Heart left ventricle (tissue), 16 donors: Measurements from ENCODE around the gene FNDC3B. TPM values are rescaled to one million over a fixed set of nuclear protein-coding genes. Genes with fewer than 3 reads are reported as not detected.
A peak's percentile ranks its signal among the peaks of the same experiment; 100 is the strongest.
"Not testable (repeated sequence)": the region's sequence is repeated elsewhere in the genome, so short reads cannot be mapped to it uniquely, and the experiment has no call there.

Experiments
- ATAC-seq, 4 donors: fragments of 200-7000 bp; cut with Tn5 transposase; one replicate each; pipeline ENCODE4 v1.9.1; 2020 to 2022; ENCODE audit warnings: moderate library complexity in 4 of 4, mild to moderate bottlenecking in 3 of 4, moderate number of reproducible peaks in 1 of 4
- DNase-seq, 5 donors: peaks; one replicate each; pipeline ENCODE4 v3.0.0-alpha.2; 2020
- H3K27ac ChIP-seq, 12 donors: fragments of 200-600 bp; sonication (generic) in 4 of 12; one replicate each; pipeline versions ENCODE4 v1.5.0 to v1.8.0; 2016 to 2022; ENCODE audit warnings: mild to moderate bottlenecking in 2 of 12
- H3K27me3 ChIP-seq, 9 donors: fragments of 200-600 bp; sonication (generic) in 2 of 9; one replicate each; pipeline versions ENCODE4 v1.5.1 to v1.8.0; 2016 to 2022; ENCODE audit warnings: mild to moderate bottlenecking in 3 of 9
- H3K36me3 ChIP-seq, 9 donors: fragments of 200-600 bp; sonication (generic) in 2 of 9; one replicate each; pipeline versions ENCODE4 v1.5.0 to v1.8.0; 2018 to 2022; ENCODE audit warnings: mild to moderate bottlenecking in 2 of 9
- H3K4me1 ChIP-seq, 12 donors: fragments of 200-600 bp; sonication (generic) in 4 of 12; one replicate each; pipeline versions ENCODE4 v1.5.0 to v1.8.0; 2016 to 2022; ENCODE audit warnings: mild to moderate bottlenecking in 3 of 12
- H3K4me3 ChIP-seq, 12 donors: fragments of 200-600 bp; sonication (generic) in 4 of 12; one replicate each; pipeline versions ENCODE4 v1.5.0 to v1.8.0; 2017 to 2022; ENCODE audit warnings: mild to moderate bottlenecking in 9 of 12, moderate library complexity in 4 of 12
- H3K9me3 ChIP-seq, 12 donors: fragments of 200-600 bp; sonication (generic) in 4 of 12; one replicate each; pipeline versions ENCODE4 v1.5.0 to v1.8.0; 2016 to 2022; ENCODE audit warnings: mild to moderate bottlenecking in 1 of 12
- POLR2A ChIP-seq, 2 donors: fragments of 450-650 bp; IDR thresholded peaks; one replicate each; pipeline ENCODE4 v1.6.1; 2017; ENCODE audit warnings: antibody characterized with exemption in 2 of 2, mild to moderate bottlenecking in 2 of 2, moderate library complexity in 2 of 2
- WGBS, 4 donors: extraction: QIAGEN DNeasy Blood & Tissue Kit in 2 of 4; methylation state at CpG; one replicate each; pipeline versions ENCODE4 v1.1.5 to v1.1.7; 2013 to 2018; 5-methylcytosine and 5-hydroxymethylcytosine counted together
- intact Hi-C, 10 donors: fragments of 100-400 bp; cut with DNase I; formaldehyde crosslinking; loops; one replicate each; pipeline versions ENCODE4 v1.11.1 to v1.14.2; 2022
- polyA plus RNA-seq, 2 donors: library from polyadenylated mRNA; stranded (reverse); fragments of 200-250 nt; gene quantifications; one replicate each; pipeline ENCODE4 v1.2.3, GENCODE V29; 2013
- total RNA-seq, 9 donors: library from RNA; depleted of rRNA in 2 of 9; stranded (reverse); fragments of >200 nt in 2 of 9; fragmentation: NEBNext Ultra II Directional in 3 of 9; extraction: Animal tissue kit (Norgen Biotek cat#: 25700) in 3 of 9; gene quantifications; one replicate each; pipeline versions ENCODE4 v1.1.0 to v1.2.4, GENCODE V29; 2016 to 2023
- TF ChIP-seq, protein P1 (sequence below), 12 donors: fragments of 200-600 bp; sonication (generic) in 4 of 12; IDR thresholded peaks; one replicate each; pipeline versions ENCODE4 v1.5.0 to v1.8.0; 2018 to 2022; ENCODE audit warnings: antibody characterized with exemption in 12 of 12, mild to moderate bottlenecking in 5 of 12
- donor health status: ischemic (EF 13 %, LVEDD 7.1; RV severe dilation, severe dysfunction).
- donor health status: healthy with polysubstance abuse.
- donor health status: DM: no; HTN: yes; CAD: no.
- donor health status: DM: no; HTN: no; CAD: no.
- donor health status: ischemic (EF 25% LVEDD 6.9; RV normal size, moderate dysfunction).
- donor health status: ischemic (EF 25% LVEDD 5.7; RV mildly dilated, moderate dysfunction).
- donor health status: healthy.
- donor health status: DM: yes; HTN: yes; CAD: no.
- donor health status: ischemic (EF 35%, LVEDD 5.7; RV mildly dilated, moderate dysfunction).
- donor health status: nonischemic (EF 11% LVEDD 7.7; RV severe dilation, severe dysfunction).
- donor health status: DM: yes; HTN: yes; CAD: no.
- donor health status: PGD.
- donor health status: ischemic (EF 29% LVEDD 5.4; RV normal size, mild dysfunction).
- donor health status: nonischemic (EF 23%, LVEDD 6.1; RV moderate dilation, normal function).

FNDC3B gene
- total and polyA plus RNA-seq, 11 donors: 9.4 to 113 (median 68.2) TPM

DNA sequence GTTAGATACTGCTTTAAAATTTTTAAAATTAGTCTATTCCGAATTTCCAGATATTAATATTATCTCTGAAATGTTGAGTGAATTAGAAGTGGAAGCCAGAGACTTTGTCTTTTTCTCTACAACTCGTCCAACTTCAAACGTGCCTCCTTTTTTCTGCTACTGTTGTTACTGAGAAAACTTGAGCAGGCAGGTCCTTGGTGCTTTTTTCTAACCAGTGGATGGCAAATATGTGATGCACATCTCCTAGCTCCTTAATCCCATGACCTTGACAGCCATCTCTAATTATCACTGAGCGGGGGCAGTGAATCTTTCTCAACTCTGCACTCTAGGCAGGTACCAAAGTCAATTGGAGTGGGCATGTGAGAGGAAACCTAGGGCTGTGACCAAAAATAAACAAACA, 50.7 kb downstream of the FNDC3B start:
- Histone ChIP-seq H3K9me3 (peaks cover 0 to 3% (median 0%) of the 10 kb centered on the region in 12 donors), H3K4me3 (no peak overlapping the region), H3K27me3 (no peaks in the 10 kb centered on the region), H3K36me3 (no peaks in the 10 kb centered on the region), H3K4me1 (peaks cover 3 to 68% (median 56%) of the 10 kb centered on the region in 12 donors), H3K27ac (no peak overlapping the region)
- TF ChIP-seq POLR2A (IDR thresholded peaks at IDR 0.05): no peak
- TF ChIP-seq, protein P1, sequence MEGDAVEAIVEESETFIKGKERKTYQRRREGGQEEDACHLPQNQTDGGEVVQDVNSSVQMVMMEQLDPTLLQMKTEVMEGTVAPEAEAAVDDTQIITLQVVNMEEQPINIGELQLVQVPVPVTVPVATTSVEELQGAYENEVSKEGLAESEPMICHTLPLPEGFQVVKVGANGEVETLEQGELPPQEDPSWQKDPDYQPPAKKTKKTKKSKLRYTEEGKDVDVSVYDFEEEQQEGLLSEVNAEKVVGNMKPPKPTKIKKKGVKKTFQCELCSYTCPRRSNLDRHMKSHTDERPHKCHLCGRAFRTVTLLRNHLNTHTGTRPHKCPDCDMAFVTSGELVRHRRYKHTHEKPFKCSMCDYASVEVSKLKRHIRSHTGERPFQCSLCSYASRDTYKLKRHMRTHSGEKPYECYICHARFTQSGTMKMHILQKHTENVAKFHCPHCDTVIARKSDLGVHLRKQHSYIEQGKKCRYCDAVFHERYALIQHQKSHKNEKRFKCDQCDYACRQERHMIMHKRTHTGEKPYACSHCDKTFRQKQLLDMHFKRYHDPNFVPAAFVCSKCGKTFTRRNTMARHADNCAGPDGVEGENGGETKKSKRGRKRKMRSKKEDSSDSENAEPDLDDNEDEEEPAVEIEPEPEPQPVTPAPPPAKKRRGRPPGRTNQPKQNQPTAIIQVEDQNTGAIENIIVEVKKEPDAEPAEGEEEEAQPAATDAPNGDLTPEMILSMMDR (IDR thresholded peaks at IDR 0.05): no peak
- 53 to 68% (median 67%) methylated on average over 4 of the region's 4 CpGs for WGBS, 4 donors
- intact Hi-C loops: loop anchor here in 1 of 10 donors (10.0 kb wide), 1 partner anchor 45 kb away; no protein-coding TSS in a partner anchor
- DNase-seq: no peak
- no peak for ATAC-seq

DNA sequence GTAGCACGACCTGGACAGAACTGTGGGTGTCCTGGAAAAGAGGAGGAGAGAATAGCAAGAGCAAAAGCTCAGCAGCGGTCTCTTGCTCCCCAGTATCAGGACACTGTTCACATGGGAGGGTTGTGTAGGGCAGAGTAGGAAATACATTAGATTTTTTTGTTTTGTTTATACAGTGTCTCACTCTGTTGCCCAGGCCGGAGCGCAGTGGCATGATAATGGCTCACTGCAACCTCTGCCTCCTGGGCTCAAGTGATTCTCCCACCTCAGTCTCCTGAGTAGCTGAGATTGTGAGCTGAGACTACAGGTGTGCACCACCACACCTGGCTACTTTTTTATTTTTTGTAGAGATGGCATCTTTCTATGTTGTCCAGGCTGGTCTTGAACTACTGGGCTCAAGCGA, 53.3 kb downstream of the FNDC3B start:
- WGBS, 4 donors: 91 to 99% (median 94%) methylated on average over 5 of the region's 5 CpGs
- Histone ChIP-seq H3K36me3 (no peaks in the 10 kb centered on the region), H3K4me1 (peaks cover 3 to 74% (median 63%) of the 10 kb centered on the region in 12 donors), H3K4me3 (no peak overlapping the region), H3K27me3 (no peaks in the 10 kb centered on the region), H3K9me3 (peaks cover 0 to 3% (median 0%) of the 10 kb centered on the region in 12 donors), H3K27ac (no peak overlapping the region)
- DNase-seq: no peak
- TF ChIP-seq, protein P1 (IDR thresholded peaks at IDR 0.05): no peak
- TF ChIP-seq POLR2A (IDR thresholded peaks at IDR 0.05): no peak
- intact Hi-C loops: loop anchor here in 1 of 10 donors (10.0 kb wide), 1 partner anchor 48 kb away; no protein-coding TSS in a partner anchor
- ATAC-seq: no peak

DNA sequence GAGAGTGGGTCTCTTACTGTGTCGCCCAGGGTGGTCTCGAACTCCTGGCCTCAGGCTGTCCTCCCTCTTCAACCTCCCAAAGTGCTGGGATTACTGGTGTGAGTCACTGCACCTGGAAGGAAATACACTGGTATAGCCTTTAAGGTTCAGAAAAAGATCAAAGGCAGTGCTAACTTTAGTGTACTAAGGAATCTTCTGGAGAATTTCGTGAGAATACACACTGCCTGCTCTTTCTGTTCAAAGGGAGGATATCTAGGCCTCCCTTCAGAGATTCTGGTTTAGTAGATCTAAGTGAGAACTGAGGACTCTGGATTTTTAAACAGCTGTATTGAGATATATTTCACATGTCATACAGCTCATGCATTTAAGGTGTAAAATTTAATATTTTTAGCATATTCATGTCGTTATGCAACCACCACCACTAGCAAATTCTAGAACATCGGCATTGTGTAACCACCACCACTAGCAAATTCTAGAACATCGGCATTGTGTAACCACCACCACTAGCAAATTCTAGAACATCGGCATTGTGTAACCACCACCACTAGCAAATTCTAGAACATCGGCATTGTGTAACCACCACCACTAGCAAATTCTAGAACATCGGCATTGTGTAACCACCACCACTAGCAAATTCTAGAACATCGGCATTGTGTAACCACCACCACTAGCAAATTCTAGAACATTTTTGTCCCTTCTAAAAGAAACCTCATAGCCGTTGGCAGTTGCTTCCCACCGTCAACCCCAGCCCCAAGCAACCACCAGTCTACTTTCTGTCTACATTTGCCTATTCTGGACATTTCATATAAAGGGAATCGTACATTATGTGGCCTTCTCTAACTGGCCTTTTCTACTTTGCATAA, 54.4 kb downstream of the FNDC3B start:
- 88 to 96% (median 93%) methylated on average over 11 of the region's 13 CpGs for WGBS, 4 donors
- peaks cover 4 to 74% (median 66%) of the 10 kb centered on the region in 12 donors for H3K4me1 ChIP-seq
- peak overlapping the region in 2 of 12 donors; percentile 44 to 56 for H3K27ac ChIP-seq
- H3K4me3 ChIP-seq, H3K27me3 ChIP-seq, H3K9me3 ChIP-seq, ATAC-seq, H3K36me3 ChIP-seq, DNase-seq: not testable (repeated sequence)
- intact Hi-C loops: loop anchor here in 1 of 10 donors (10.0 kb wide), 1 partner anchor 49 kb away; no protein-coding TSS in a partner anchor

DNA sequence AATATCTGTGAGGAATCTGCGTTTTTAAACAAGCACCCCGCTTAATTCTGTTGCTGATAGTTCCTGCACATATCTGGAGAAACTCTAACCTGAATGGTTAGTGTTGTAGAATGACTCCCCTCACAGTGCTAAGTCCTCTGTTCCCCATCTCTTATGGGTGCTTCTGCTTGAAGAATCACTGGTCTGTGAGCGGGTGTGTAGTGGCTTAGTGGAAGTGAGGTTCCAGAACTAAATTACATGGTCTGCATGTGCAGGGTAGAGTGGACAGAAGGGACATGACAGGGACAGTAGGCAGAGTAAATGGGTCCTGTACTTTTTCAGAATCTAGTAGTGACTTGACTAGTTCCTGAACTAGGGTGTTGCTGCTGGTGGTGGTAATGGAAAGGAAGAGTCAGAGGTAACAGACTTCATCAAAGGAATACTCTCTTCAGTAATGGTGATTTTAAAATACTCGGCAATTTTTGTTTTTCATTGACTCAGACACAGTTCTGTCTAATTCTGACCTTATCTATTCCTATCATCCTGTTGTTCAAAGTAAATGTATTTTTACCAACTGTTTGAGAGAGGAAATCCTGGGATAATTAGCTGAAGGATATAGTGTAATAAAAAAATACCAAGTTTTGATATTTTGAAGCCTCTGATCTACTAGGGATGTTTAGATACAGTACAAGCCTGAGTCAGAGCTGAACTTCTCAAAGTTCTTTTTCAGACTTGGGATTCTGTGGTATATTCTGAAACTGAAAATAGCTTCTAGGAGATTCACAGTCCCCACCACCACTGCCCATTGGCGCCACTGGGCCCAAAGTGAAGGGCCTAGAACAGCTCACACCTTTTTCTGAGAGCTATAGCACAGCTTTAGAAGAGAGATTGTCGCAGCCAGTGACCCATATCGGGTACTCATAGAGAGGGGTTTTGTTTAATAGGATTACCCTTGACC, 55.5 kb downstream of the FNDC3B start:
- H3K9me3 ChIP-seq: peaks cover 0 to 3% (median 0%) of the 10 kb centered on the region in 12 donors
- ATAC-seq (peak in 3 of 4 donors; percentile 23 to 43 (median 31)), DNase-seq (peak in 1 of 5 donors; percentile 60)
- intact Hi-C loops: loop anchor here in 2 of 10 donors (5.0 to 10.0 kb wide), 2 partner anchors 50 to 53 kb away; no protein-coding TSS in a partner anchor
- H3K4me1 ChIP-seq: peaks cover 4 to 74% (median 67%) of the 10 kb centered on the region in 12 donors
- H3K27ac ChIP-seq: peak overlapping the region in 10 of 12 donors; percentile 5 to 66 (median 36)
- no peaks in the 10 kb centered on the region for H3K36me3 ChIP-seq
- H3K4me3 ChIP-seq: no peak overlapping the region
- 87 to 91% (median 88%) methylated on average over 7 of the region's 7 CpGs for WGBS, 4 donors
- TF ChIP-seq, protein P1 (IDR thresholded peaks at IDR 0.05): no peak
- H3K27me3 ChIP-seq: no peaks in the 10 kb centered on the region
